Erythroblast (primary cell): ENCODE measurements around the gene PANX3.

Source experiments
- GATA1 ChIP-seq: IDR thresholded peaks from 2 replicates; pipeline ENCODE4 v1.6.1; 2011; ENCODE audit warnings: low read depth, mild to moderate bottlenecking, control low read depth, low read length, moderate library complexity
- POLR2A ChIP-seq: IDR thresholded peaks from 2 replicates; pipeline ENCODE4 v1.6.1; 2011; ENCODE audit warnings: mild to moderate bottlenecking, low read length

- TF ChIP-seq POLR2A: no peak
- TF ChIP-seq GATA1: no peak
These were observed 37.4 kb downstream of the PANX3 start for GRCh38 chr11:124648610-124649009.
